ENCODE results near the gene ACAP3.
A peak's percentile ranks its signal among the peaks of the same experiment; 100 is the strongest.
"Not testable (repeated sequence)": the region's sequence is repeated elsewhere in the genome, so short reads cannot be mapped to it uniquely, and the experiment has no call there.

Gene ACAP3

GRCh38 chr1:1331068-1331965 lies 23.6 kb upstream of the ACAP3 start, which contains the start of gene TAS1R3:
TAS1R3 (plus strand) TSS chr1:1331280; CDS start chr1:1331346, 66 bp downstream.
- DNase-seq (ENCODE audit: low read depth in 2 of 2), result no peak

GRCh38 chr1:1330366-1331067 lies 22.8 kb upstream of the ACAP3 start:
- DNase-seq (ENCODE audit: low read depth in 2 of 2), result no peak

GRCh38 chr1:1329304-1330210 lies 21.8 kb upstream of the ACAP3 start:
- no peak for DNase-seq (ENCODE audit: low read depth in 2 of 2)

DNA sequence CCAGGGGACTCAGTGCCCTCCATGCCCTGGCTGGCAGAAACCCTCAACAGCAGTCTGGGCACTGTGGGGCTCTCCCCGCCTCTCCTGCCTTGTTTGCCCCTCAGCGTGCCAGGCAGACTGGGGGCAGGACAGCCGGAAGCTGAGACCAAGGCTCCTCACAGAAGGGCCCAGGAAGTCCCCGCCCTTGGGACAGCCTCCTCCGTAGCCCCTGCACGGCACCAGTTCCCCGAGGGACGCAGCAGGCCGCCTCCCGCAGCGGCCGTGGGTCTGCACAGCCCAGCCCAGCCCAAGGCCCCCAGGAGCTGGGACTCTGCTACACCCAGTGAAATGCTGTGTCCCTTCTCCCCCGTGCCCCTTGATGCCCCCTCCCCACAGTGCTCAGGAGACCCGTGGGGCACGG lies 20.5 kb upstream of the ACAP3 start:
- DNase-seq (ENCODE audit: low read depth in 2 of 2), result no peak

DNA sequence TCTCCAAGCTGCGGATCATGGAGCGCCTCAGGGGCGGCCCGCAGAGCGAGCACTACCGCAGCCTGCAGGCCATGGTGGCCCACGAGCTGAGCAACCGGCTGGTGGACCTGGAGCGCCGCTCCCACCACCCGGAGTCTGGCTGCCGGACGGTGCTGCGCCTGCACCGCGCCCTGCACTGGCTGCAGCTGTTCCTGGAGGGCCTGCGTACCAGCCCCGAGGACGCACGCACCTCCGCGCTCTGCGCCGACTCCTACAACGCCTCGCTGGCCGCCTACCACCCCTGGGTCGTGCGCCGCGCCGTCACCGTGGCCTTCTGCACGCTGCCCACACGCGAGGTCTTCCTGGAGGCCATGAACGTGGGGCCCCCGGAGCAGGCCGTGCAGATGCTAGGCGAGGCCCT lies 19.6 kb upstream of the ACAP3 start:
- DNase-seq (ENCODE audit: low read depth in 2 of 2), result no peak

- no peak for DNase-seq (ENCODE audit: low read depth in 2 of 2)
Observed at GRCh38 chr1:1326075-1326605, 18.4 kb upstream of the ACAP3 start.

GRCh38 chr1:1325288-1326074 lies 17.8 kb upstream of the ACAP3 start:
- no peak for DNase-seq (ENCODE audit: low read depth in 2 of 2)

DNA sequence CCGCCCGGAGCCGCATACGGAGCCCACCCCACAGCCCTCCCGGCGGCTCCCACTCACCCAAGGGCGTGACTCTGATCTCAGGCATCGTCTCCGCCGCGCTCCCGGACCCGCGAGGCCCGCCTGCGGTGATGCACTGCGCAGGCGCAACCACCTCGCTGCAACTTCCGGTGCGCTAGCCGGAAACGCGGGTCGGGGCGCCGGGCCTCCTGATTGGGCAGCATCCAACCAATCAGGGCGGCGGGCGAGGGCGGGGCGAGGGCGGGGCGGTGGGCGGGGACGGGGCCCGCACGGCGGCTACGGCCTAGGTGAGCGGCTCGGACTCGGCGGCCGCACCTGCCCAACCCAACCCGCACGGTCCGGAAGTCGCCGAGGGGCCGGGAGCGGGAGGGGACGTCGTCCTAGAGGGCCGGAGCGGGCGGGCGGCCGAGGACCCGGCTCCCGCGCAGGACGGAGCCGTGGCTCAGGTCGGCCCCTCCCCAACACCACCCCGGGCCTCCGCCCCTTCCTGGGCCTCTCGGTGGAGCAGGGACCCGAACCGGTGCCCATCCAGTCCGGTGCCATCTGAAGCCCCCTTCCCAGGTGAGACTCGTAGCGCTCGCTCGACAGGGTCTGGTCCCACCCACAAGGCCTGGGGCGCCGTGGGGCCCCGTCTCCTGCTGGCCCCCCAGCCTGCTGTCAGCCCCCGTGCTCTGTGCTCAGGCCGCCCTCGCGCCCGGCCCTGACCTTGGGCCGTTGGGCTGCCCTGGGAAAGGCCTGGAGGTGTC lies 17.0 kb upstream of the ACAP3 start, which contains the start of the genes CPTP and INTS11:
Gene CPTP, plus strand, starts transcription at position 279 of the 764 bp plus-strand sequence. CDS start 2,109 bp downstream, outside the sequence.
Gene INTS11, minus strand, starts transcription at position 137 of the 764 bp plus-strand sequence. Its CDS starts 52 bp downstream, at position 85.
- DNase-seq (ENCODE audit: low read depth in 2 of 2), result peak; percentile 94

DNA sequence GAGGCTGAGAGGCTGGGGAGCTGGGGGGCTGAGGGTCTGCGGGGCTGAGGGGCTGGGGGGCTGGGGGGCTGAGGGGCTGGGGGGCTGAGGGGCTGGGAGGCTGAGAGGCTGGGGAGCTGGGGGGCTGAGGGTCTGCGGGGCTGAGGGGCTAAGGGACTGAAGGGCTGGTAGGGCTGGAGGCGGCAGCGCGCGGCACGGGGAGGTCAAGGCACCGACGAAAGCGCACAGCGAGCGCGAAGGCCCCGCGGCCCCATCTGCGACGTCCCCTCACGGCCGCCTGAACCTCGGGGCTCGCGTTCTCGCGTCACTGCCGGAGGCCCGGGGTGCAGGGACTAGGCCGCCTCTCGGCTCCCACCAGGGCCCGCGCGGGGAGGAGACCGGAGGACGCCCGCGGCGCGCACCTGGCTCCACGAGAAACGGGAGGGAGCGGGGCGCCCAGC lies 16.4 kb upstream of the ACAP3 start:
- no peak for DNase-seq (ENCODE audit: low read depth in 2 of 2)

DNA sequence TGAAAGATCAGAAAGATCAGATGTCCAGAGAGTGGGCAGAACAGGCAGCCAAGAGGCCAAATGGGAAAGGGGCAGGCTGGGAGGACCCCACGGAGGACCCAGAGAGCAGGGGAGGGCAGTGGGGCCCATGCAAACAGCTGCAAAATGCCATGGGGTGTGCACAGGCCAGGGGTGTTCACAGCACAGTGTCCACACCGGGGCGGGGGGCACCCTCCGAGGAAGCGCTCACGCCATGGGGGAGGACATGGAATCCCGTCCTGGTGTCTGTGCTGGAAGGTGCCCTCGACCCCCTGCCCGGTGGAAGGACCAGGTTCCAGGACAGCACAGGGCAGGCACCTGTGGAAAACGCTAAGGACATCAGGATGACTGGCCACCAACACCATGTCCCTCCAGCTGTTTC lies 15.2 kb upstream of the ACAP3 start:
- no peak for DNase-seq (ENCODE audit: low read depth in 2 of 2)

GRCh38 chr1:1322418-1322817 lies 14.7 kb upstream of the ACAP3 start:
- no peak for DNase-seq (ENCODE audit: low read depth in 2 of 2)

DNA sequence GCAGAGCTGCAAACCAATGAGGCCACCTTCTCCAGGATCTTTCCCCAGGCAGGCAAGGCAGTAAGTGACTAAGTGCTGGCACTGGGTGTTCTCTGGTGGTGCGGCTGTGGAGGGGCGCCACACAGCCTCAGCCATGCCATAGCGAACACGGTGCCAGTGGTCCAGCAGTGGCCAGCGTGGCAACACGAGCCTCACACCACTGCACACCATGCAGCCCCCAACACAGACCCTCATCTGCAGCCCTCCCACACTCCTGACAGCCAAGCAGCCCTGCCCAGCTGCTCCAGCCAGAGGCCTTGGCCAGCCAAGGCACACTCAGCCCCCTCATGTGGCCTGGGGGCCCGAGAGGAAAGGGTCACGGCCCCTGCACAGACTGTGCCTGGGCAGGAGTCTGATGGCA lies 13.7 kb upstream of the ACAP3 start:
- no peak for DNase-seq (ENCODE audit: low read depth in 2 of 2)

DNA sequence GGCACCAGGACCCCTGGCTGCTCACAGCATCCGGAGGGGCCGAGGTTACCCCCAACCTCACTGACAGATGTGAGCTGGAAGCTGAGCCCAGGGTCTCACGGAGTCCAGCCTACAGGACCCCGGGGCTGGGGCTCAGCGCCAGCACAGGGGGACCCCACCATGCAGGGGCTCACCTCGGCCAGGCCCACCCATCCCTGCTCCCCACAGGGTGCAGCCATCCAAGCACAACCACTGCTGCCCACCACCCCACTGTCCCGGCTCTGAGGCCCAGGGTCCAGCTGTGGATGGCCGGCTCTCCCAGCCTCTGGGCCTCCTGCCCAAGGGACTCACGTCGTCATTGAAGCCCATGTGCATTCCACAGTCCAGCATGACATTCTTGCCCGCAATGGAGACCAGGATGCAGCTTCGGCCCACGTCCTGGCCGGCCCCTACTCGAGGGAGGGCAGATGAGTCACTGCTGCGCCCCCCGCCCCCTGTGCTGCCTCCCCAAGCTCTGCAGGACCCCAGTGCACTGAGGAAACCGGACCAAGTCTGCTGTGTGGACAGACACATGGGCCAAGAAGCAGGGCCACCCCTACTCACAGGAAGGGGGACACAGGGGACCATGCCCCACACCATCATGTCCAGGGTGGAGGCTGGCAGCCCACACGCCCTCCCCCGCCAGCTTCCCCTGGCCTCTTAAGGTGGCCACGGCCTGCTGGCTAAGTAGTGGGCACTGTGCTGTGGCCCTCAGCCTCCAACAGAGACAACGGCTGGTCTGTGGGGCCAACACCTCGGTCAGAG lies 13.1 kb upstream of the ACAP3 start:
- no peak for DNase-seq (ENCODE audit: low read depth in 2 of 2)

DNA sequence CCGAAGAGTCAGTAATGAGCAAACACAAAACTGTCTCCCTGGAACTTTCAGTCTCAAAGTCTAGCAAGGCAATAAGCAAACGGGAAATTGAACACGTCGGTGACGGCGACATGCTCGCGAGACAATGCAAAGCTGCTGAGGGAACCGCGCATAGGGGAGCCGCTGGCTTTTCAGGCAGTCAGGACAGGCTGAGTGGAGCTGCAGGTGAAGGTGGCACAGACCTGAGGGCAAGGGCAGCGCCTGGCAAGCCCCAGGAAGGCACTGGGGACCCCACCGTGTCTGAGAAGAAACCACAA lies 11.9 kb upstream of the ACAP3 start:
- no peak for DNase-seq (ENCODE audit: low read depth in 2 of 2)

DNA sequence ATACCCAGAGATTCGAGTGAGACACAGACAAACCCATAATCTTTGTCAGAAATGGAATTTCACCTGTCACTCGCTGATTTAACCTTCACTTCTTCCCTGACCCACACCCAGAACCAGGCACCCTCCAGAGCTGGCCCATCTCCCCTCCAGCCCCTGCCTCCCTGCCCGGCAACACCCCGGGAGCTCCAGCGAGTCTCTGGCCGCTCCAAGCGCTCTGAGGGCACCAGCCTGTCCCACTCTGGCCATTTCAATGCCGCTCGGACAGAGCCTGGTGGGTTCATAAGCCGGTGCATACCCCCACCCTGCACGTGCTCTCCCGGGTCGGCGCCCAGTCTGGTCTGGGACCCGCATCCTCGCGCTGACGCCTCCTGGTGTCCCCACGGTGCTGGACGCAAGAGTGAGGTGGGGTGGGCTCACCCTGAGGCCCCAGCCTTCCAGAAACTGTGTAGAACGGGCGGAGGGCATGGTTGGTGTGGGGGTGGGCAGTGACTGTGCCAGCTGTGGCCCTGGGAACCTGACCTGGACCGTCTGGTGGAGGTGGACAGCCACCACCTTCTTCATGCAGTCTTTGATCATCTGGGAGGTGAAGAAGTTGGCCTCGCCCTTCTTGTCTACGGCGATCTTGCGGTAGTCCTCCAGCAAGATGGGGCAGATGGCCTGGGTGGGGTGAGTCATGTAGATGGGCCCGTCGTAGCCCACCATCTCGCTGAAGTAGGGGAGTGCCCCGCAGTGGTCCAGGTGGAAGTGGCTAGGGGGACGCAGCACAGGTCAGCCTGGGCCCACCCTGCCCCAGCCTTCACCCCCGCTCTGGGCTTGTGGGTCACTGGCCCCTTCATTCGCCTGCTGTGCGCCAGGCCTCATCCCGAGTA lies 11.3 kb upstream of the ACAP3 start:
- DNase-seq (ENCODE audit: low read depth in 2 of 2), result no peak

DNA sequence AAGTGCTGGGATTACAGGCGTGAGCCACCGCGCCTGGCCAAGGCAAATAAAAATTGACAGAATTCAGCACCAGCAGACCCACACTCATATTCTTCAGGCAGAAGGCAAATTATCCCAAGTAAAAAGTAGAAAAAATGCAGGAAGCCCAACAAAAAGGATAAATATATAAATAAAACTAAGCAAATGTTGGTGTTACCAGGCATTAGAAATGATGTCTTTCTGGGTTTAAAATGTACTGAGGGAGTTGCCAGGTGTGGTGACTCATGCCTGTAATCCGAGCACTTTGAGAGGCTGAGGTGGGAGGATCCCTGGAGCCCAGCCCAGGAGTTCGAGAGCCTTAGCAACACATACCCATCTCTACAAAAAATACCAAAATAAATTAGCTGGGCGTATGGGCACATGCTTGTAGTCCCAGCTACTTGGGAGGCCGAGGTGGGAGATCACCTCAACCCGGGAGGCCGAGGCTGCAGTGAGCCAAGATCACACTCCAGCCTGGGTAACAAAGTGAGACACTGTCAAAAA lies 10.5 kb upstream of the ACAP3 start:
- DNase-seq (ENCODE audit: low read depth in 2 of 2), result no peak

- DNase-seq (ENCODE audit: low read depth in 2 of 2), result no peak
Observed at GRCh38 chr1:1317420-1317819, 9.7 kb upstream of the ACAP3 start.

- not testable (repeated sequence) for DNase-seq (ENCODE audit: low read depth in 2 of 2)
Observed at GRCh38 chr1:1316199-1316598, 8.5 kb upstream of the ACAP3 start.
